H9 (cell line): ENCODE results near the gene PDE6D. TPM values are rescaled to one million over a fixed set of nuclear protein-coding genes. Genes with fewer than 3 reads are reported as not detected.

ENCODE experiments used
- DNase-seq: peaks from one replicate; pipeline ENCODE4 v3.0.0-alpha.2; 2017
- H2AFZ ChIP-seq: one replicate; pipeline ENCODE4 v1.6.1; 2013; ENCODE audit warnings: mild to moderate bottlenecking, low read length, control low read depth, moderate library complexity
- H2AK5ac ChIP-seq: 2 replicates; pipeline ENCODE4 v1.6.1; 2013; ENCODE audit warnings: low read length, control low read depth, mixed read lengths; ENCODE audit not compliant: insufficient read length
- H2BK120ac ChIP-seq: one replicate; pipeline ENCODE4 v1.6.1; 2013; ENCODE audit warnings: low read depth, mild to moderate bottlenecking, low read length, control low read depth, inconsistent platforms; ENCODE audit not compliant: poor library complexity, severe bottlenecking
- H2BK12ac ChIP-seq: 2 replicates; pipeline ENCODE4 v1.6.1; 2013; ENCODE audit warnings: low read length, control low read depth, mixed read lengths, low read depth; ENCODE audit not compliant: insufficient read length
- H2BK15ac ChIP-seq: 2 replicates; pipeline ENCODE4 v1.6.1; 2013; ENCODE audit warnings: low read depth, low read length, control low read depth
- H2BK20ac ChIP-seq: one replicate; pipeline ENCODE4 v1.6.1; 2013; ENCODE audit warnings: low read depth, mild to moderate bottlenecking, low read length, control low read depth, inconsistent platforms; ENCODE audit not compliant: poor library complexity, severe bottlenecking
- H2BK5ac ChIP-seq: 2 replicates; pipeline ENCODE4 v1.6.1; 2013; ENCODE audit warnings: low read length, control low read depth, mixed read lengths; ENCODE audit not compliant: insufficient read length
- H3K14ac ChIP-seq: 2 replicates; pipeline ENCODE4 v1.6.1; 2013; ENCODE audit warnings: low read length, control low read depth; ENCODE audit not compliant: insufficient read depth
- H3K18ac ChIP-seq: 2 replicates; pipeline ENCODE4 v1.6.1; 2013; ENCODE audit warnings: low read depth, mild to moderate bottlenecking, mixed read lengths, low read length, control low read depth; ENCODE audit not compliant: insufficient read length
- H3K23ac ChIP-seq: 2 replicates; pipeline ENCODE4 v1.6.1; 2013; ENCODE audit warnings: low read length, control low read depth, mixed read lengths, low read depth; ENCODE audit not compliant: insufficient read length
- H3K23me2 ChIP-seq: 2 replicates; pipeline ENCODE4 v1.6.1; 2013; ENCODE audit warnings: low read depth, mild to moderate bottlenecking, mixed read lengths, low read length, control low read depth; ENCODE audit not compliant: insufficient read length, poor library complexity, severe bottlenecking
- H3K27ac ChIP-seq: 2 replicates; pipeline ENCODE4 v1.5.1; 2013; ENCODE audit warnings: low read length, control low read depth, mixed read lengths, low read depth; ENCODE audit not compliant: insufficient read length
- H3K27me3 ChIP-seq: 2 replicates; pipeline ENCODE4 v1.6.1; 2013; ENCODE audit warnings: low read length, control low read depth, inconsistent platforms; ENCODE audit not compliant: insufficient read depth
- H3K4ac ChIP-seq: 2 replicates; pipeline ENCODE4 v1.6.1; 2013; ENCODE audit warnings: low read depth, mild to moderate bottlenecking, control low read depth, inconsistent platforms, low read length, moderate library complexity
- H3K4me1 ChIP-seq: 2 replicates; pipeline ENCODE4 v1.6.1; 2013; ENCODE audit warnings: low read length, control low read depth, inconsistent platforms; ENCODE audit not compliant: insufficient read depth
- H3K4me2 ChIP-seq: 2 replicates; pipeline ENCODE4 v1.6.1; 2013; ENCODE audit warnings: low read length, control low read depth, mixed read lengths; ENCODE audit not compliant: insufficient read length, insufficient read depth
- H3K56ac ChIP-seq: 2 replicates; pipeline ENCODE4 v1.6.1; 2013; ENCODE audit warnings: low read depth, mild to moderate bottlenecking, mixed read lengths, low read length, control low read depth; ENCODE audit not compliant: insufficient read length
- H3K79me1 ChIP-seq: 2 replicates; pipeline ENCODE4 v1.6.1; 2013; ENCODE audit warnings: low read depth, mild to moderate bottlenecking, moderate library complexity, low read length, control low read depth, inconsistent platforms; ENCODE audit not compliant: insufficient read depth, poor library complexity, severe bottlenecking
- H3K79me2 ChIP-seq: 2 replicates; pipeline ENCODE4 v1.6.1; 2013; ENCODE audit warnings: low read length, control low read depth, inconsistent platforms; ENCODE audit not compliant: insufficient read depth
- H3K9ac ChIP-seq: 2 replicates; pipeline ENCODE4 v1.6.1; 2013; ENCODE audit warnings: low read length, control low read depth, mixed read lengths; ENCODE audit not compliant: insufficient read length; ENCODE audit errors: extremely low read depth
- H3K9me3 ChIP-seq: one replicate; pipeline ENCODE4 v1.6.1; 2013; ENCODE audit warnings: low read depth, low read length, inconsistent platforms; ENCODE audit not compliant: control insufficient read depth
- H3T11ph ChIP-seq: one replicate; pipeline ENCODE4 v1.6.1; 2013; ENCODE audit warnings: mild to moderate bottlenecking, low read length, control low read depth, inconsistent platforms
- H4K20me1 ChIP-seq: one replicate; pipeline ENCODE4 v1.6.1; 2013; ENCODE audit not compliant: control insufficient read depth, insufficient read length, insufficient read depth
- H4K5ac ChIP-seq: 2 replicates; pipeline ENCODE4 v1.6.1; 2013; ENCODE audit warnings: low read depth, mild to moderate bottlenecking, mixed read lengths, low read length, control low read depth; ENCODE audit not compliant: insufficient read length
- H4K8ac ChIP-seq: replicated peaks from 2 replicates; pipeline ENCODE4 v1.6.1; 2013; ENCODE audit warnings: low read length, control low read depth, mixed read lengths, low read depth; ENCODE audit not compliant: insufficient read length
- H4K91ac ChIP-seq: 2 replicates; pipeline ENCODE4 v1.6.1; 2013; ENCODE audit warnings: low read depth, mild to moderate bottlenecking, moderate library complexity, mixed read lengths, low read length, control low read depth; ENCODE audit not compliant: insufficient read length
- H3K27ac Mint-ChIP-seq, 3 experiments: 2 replicates in 2 of 3; 3 replicates in 1 of 3; pipeline ENCODE4 v1.8.0; 2020 to 2021; ENCODE audit warnings: mixed read lengths in 3 of 3, mild to moderate bottlenecking in 1 of 3, moderate library complexity in 1 of 3
- H3K27me3 Mint-ChIP-seq: 2 replicates; pipeline ENCODE4 v1.8.0; 2021; ENCODE audit warnings: low read depth, mild to moderate bottlenecking, moderate library complexity, mixed read lengths
- H3K36me3 Mint-ChIP-seq, 3 experiments: 2 replicates in 2 of 3; 3 replicates in 1 of 3; pipeline ENCODE4 v1.8.0; 2020 to 2021; ENCODE audit warnings: low read depth in 3 of 3, mixed read lengths in 3 of 3; ENCODE audit not compliant: insufficient read depth in 1 of 3
- H3K4me1 Mint-ChIP-seq, 2 experiments: 2 replicates each; pipeline ENCODE4 v1.8.0; 2020; ENCODE audit warnings: mixed read lengths in 2 of 2
- H3K4me3 Mint-ChIP-seq, 2 experiments: 2 replicates in 1 of 2; 3 replicates in 1 of 2; pipeline ENCODE4 v1.8.0; 2020 to 2021; ENCODE audit warnings: mild to moderate bottlenecking in 2 of 2, mixed read lengths in 2 of 2, moderate library complexity in 1 of 2
- H3K9me3 Mint-ChIP-seq, 2 experiments: 2 replicates in 1 of 2; 3 replicates in 1 of 2; pipeline ENCODE4 v1.8.0; 2020; ENCODE audit warnings: mild to moderate bottlenecking in 2 of 2, mixed read lengths in 2 of 2, moderate library complexity in 1 of 2
- WGBS: extraction: QIAGEN DNeasy Blood & Tissue Kit; methylation state at CpG from one replicate; pipeline ENCODE4 v1.1.7; 2013; ENCODE audit warnings: missing lambda C conversion rate, low lambda C conversion rate, mixed read lengths; ENCODE audit not compliant: insufficient read length; ENCODE audit errors: extremely low coverage; 5-methylcytosine and 5-hydroxymethylcytosine counted together
- total RNA-seq: library from RNA; stranded (reverse); gene quantifications from 2 replicates; pipeline ENCODE4 v1.2.1, GENCODE V29; 2021
- TF ChIP-seq, protein P1 (sequence below): fragments of 200-600 bp; sonication (generic); conservative IDR thresholded peaks from 3 replicates; pipeline ENCODE4 v1.8.0; 2021; ENCODE audit warnings: antibody characterized with exemption, mild to moderate bottlenecking

The PDE6D gene
- total RNA-seq, 1 experiment from 2014 or later: 33.7 TPM

DNA sequence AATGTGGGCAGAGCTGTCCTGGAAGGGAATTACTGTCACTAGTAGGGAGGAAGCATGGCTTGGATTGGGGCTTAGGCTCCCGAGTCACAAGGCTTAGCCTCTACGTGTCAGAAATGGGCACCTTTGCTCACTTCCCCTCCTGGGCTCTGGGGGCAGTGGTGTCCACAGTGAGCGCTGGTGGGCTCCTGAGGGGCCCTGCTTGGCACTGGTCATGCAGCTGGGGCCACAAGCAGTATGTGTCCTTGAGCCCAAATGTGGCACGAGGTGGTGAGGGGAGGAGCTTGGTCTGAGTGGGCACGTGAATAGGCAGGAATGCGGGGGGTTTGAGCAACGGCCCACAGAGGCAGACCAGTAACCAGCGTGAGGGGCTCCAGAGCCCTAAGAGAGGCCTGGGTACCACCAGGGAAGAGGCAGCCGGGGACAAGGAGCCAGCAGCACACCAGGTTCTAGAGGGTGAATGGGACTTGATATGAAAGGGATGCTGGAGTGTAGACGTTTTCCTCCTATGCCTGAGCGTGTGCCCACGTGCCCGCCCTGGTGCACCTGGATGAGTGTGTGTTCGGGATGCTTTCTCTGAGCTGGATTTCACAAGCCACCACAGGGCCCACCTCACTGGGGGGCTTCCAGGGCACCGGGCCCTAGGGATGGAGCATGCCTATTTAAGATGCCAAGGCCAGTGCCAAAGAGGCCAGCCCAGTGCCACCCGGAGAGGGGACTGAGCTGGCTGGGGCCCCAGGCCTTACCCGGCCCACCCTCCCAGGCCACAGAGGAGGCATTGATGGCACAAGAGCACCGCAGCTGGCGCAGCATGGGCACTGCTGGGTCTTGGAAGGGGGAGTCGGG, 95.5 kb downstream of the PDE6D start:
- Histone ChIP-seq H4K5ac (no peak overlapping the region), H3K9me3 (no peaks in the 10 kb centered on the region), H3K27me3 (no peaks in the 10 kb centered on the region), H3K4ac (no peak overlapping the region), H2BK5ac (no peak overlapping the region), H2AK5ac (no peak overlapping the region), H2BK15ac (no peak overlapping the region), H3K56ac (no peak overlapping the region), H2BK20ac (no peak overlapping the region), H3K79me2 (no peaks in the 10 kb centered on the region), H4K91ac (no peak overlapping the region), H3K9ac (no peak overlapping the region), H2BK120ac (no peak overlapping the region), H3K14ac (no peak overlapping the region), H3K27ac (no peak overlapping the region), H3K79me1 (no peaks in the 10 kb centered on the region), H2BK12ac (no peak overlapping the region), H3T11ph (no peak overlapping the region), H3K4me2 (no peak overlapping the region), H3K18ac (no peak overlapping the region), H4K8ac (no peak overlapping the region), H2AFZ (no peak overlapping the region), H3K23ac (no peak overlapping the region), H3K23me2 (peaks cover 11% of the 10 kb centered on the region), H3K4me1 (peaks cover 5% of the 10 kb centered on the region; the same call in 1 of the 2 replicates), H4K20me1 (no peaks in the 10 kb centered on the region)
- WGBS: no CpG with 5 or more reads among the region's 20 CpGs
- peak; percentile 69 for DNase-seq
- Mint-ChIP-seq H3K27me3 (peaks cover 1% of the 10 kb centered on the region; the same call in 1 of the 2 replicates), H3K4me3 (peak overlapping the region; percentile 53 to 58; a peak in 4 of 5 replicates), H3K9me3 (no peaks in the 10 kb centered on the region), H3K27ac (peak overlapping the region in 1 of 3 experiments; percentile 52; a peak in 1 of 7 replicates), H3K4me1 (peaks cover 46 to 55% of the 10 kb centered on the region in 2 experiments), H3K36me3 (no peaks in the 10 kb centered on the region)
- TF ChIP-seq, protein P1, sequence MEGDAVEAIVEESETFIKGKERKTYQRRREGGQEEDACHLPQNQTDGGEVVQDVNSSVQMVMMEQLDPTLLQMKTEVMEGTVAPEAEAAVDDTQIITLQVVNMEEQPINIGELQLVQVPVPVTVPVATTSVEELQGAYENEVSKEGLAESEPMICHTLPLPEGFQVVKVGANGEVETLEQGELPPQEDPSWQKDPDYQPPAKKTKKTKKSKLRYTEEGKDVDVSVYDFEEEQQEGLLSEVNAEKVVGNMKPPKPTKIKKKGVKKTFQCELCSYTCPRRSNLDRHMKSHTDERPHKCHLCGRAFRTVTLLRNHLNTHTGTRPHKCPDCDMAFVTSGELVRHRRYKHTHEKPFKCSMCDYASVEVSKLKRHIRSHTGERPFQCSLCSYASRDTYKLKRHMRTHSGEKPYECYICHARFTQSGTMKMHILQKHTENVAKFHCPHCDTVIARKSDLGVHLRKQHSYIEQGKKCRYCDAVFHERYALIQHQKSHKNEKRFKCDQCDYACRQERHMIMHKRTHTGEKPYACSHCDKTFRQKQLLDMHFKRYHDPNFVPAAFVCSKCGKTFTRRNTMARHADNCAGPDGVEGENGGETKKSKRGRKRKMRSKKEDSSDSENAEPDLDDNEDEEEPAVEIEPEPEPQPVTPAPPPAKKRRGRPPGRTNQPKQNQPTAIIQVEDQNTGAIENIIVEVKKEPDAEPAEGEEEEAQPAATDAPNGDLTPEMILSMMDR: peak; percentile 63
